ENCODE results near the gene BABAM1. TPM values are rescaled to one million over a fixed set of nuclear protein-coding genes. Genes with fewer than 3 reads are reported as not detected.

BABAM1 gene
- 60.1 TPM for total RNA-seq

GRCh38 chr19:17266975-17267788, at the start of gene BABAM1:
BABAM1 (plus strand) TSS chr19:17267443; CDS start chr19:17268807, 1,364 bp downstream.

GRCh38 chr19:17226002-17226933, 41.0 kb upstream of the BABAM1 start, which contains the start of gene OCEL1:
OCEL1 (plus strand) TSS chr19:17226226; CDS start chr19:17226248, 22 bp downstream.

DNA sequence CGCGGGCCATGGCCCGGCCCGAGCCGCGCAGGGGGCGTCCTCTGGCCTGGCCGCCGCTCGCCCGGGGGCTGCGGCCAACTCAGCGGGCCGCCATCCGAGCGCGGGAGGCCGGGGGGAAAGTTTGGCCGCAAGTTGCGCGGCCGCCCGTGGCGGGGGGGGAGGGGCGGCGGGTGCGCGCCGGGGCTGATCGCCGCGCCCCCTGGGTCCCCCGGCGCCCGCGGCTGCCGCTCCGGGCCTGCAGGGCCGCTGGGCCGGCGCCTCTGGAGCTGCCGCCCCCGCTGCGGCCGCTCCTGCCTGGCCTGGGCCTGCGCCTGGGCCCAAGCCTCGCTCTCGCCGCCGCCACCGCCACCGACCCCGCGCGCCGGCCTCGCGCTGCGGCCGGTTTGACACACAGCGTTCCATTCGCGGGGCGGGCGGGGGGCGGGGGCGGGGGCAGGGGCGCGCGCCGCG, 21.7 kb upstream of the BABAM1 start, which contains the start of gene NR2F6:
TSS of gene NR2F6 (minus strand) at position 385 of the 450 bp plus-strand sequence. CDS start 699 bp downstream, outside the sequence.

GRCh38 chr19:17264641-17264979, 2.6 kb upstream of the BABAM1 start, which contains the start of gene USHBP1:
USHBP1 (minus strand) TSS chr19:17264745; CDS start chr19:17264299, 446 bp downstream.

DNA sequence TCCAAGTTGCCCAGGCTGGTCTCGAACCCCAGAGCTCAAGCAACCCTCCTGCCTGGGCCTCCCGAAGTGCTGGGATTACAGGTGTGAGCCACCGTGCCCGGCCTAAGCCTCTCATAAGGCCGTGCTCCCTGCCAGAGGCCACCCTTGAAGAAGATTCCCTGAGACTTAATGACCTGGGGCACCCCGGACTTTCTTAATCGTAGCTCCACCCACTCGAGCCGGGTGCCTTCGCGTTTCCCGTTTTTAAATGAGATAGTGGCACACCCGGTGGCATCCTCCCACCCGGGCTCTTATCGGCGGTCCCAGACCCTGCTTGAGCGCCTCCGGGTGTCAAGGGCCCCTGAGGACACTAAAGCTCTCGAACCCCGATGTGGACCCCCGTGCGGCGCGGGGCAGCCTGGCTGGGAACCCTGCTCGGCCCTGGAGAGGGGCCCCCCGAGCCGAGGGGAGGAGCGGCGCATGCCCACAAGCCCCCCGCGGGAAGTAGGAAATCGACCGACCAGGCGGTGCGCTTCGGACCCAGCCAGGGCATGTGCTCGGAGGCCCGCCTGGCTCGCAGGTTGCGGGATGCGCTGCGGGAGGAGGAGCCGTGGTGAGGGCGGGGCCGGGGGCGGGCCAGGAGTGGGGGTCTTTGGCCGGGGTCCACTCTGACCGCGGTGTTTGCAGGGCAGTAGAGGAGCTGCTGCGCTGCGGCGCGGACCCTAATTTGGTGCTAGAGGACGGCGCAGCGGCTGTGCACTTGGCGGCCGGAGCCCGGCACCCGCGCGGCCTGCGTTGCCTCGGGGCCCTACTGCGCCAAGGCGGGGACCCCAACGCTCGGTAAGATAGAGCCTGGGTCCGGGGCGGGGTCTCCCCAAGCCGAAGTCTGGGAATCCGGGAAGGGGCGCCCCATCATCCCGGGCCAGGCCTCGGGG, 14.4 kb downstream of the BABAM1 start, which contains the start of gene ANKLE1:
TSS of gene ANKLE1 (plus strand) at position 511 of the 914 bp plus-strand sequence. CDS start at position 531, 20 bp downstream.

GRCh38 chr19:17303167-17303939, 36.1 kb downstream of the BABAM1 start, which contains the start of gene ABHD8:
ABHD8 (minus strand) TSS chr19:17303425; CDS start chr19:17301616, 1,809 bp downstream.

DNA sequence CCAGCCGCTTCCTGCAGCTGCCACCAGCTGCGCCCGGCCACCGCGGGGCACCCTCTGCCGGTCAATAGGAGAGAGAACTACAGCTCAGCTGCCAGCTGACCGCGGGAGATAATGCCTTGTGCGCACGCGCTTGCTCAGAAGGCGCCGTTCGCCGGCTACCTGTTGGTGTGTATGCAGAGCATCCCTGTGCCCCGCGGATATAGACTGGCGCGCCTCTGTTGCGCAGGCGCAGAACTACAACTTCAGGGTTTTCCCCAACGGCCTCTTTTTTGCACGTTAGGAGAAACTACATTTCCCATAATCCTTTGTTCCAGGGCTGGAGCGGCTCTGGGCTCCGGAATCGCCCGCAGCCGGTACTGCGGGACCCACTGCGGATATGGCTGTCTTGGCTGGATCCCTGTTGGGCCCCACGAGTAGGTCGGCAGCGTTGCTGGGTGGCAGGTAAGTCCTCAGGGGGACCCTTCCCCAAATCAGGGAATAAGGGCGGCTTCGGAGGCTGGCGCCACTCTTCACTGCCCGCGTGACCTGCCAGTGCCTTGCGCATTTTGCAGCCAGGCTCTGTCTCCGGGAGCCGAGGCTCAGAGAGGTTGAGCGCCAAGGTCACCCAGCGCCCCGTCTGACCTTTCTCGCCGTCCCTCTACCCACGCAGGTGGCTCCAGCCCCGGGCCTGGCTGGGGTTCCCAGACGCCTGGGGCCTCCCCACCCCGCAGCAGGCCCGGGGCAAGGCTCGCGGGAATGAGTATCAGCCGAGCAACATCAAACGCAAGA, 38.5 kb downstream of the BABAM1 start, which contains the start of gene MRPL34:
TSS of gene MRPL34 (plus strand) at position 356 of the 768 bp plus-strand sequence. CDS start at position 377, 21 bp downstream.

DNA sequence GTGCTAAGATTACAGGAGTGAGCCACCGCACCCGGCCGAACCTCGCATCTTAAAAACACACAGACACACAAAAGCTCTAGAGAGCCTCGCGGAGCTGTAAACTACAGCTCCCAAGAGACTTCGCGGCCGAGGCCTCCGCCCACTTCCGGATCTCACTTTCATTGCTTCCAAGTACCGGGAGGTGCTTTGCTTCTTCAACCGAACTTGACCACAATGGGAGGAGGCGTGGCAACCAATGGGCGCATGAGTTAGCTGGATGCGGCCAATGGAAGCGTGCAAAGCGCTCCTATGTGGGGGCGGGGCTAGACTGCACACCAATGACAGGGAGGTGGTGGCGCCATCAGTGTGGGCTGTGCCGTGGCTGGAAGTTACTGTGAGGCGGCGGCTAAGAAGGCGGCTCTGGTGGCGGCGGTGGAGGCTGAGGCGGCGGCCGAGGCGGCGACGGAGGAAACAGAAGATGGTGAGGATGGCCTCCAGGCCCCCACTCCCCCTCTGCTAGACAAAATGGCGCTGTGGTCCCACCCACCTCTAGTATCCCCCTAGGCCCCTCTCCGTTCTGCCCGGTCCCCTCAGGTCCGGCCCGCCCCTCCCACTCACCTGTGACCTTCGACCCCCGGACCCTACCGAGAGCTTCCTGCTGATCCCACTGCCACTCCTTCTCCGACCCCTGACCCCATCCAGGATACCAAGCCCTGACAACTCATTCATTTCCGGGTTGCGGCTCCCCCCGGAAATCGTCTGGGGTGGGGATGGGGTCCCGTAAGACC, 42.1 kb downstream of the BABAM1 start, which contains the start of gene DDA1:
TSS of gene DDA1 (plus strand) at position 366 of the 767 bp plus-strand sequence. CDS start at position 458, 92 bp downstream.

Other genes starting within 250 kb of the BABAM1 start
- gene CPAMD8, start 240.6 kb upstream of the BABAM1 start, total RNA-seq, result 40.6 TPM
- gene HAUS8, start 192.0 kb upstream of the BABAM1 start, total RNA-seq, result 4.5 TPM
- 46.1 TPM for gene MYO9B, start 191.7 kb upstream of the BABAM1 start, total RNA-seq
- gene USE1, start 52.1 kb upstream of the BABAM1 start, total RNA-seq, result 18.3 TPM
- gene OCEL1, start 41.2 kb upstream of the BABAM1 start, total RNA-seq, result 11.0 TPM
- gene NR2F6, start 21.5 kb upstream of the BABAM1 start, total RNA-seq, result 53.7 TPM
- 9.8 TPM for gene USHBP1, start 2.7 kb upstream of the BABAM1 start, total RNA-seq
- 2.6 TPM for gene ANKLE1, start 14.5 kb downstream of the BABAM1 start, total RNA-seq
- gene ABHD8, start 36.0 kb downstream of the BABAM1 start, total RNA-seq, result 18.3 TPM
- 42.7 TPM for gene MRPL34, start 38.4 kb downstream of the BABAM1 start, total RNA-seq
- 19.2 TPM for gene DDA1, start 42.1 kb downstream of the BABAM1 start, total RNA-seq
- 12.3 TPM for gene ANO8, start 67.4 kb downstream of the BABAM1 start, total RNA-seq
- gene GTPBP3, start 70.1 kb downstream of the BABAM1 start, total RNA-seq, result 36.7 TPM
- gene PLVAP, start 109.9 kb downstream of the BABAM1 start, total RNA-seq, result 157 TPM
- gene CCDC194, start 126.8 kb downstream of the BABAM1 start, total RNA-seq, result 0.41 TPM
- gene BST2, start 138.2 kb downstream of the BABAM1 start, total RNA-seq, result 64.1 TPM
- gene MVB12A, start 152.6 kb downstream of the BABAM1 start, total RNA-seq, result 69.9 TPM
- gene TMEM221, start 181.2 kb downstream of the BABAM1 start, total RNA-seq, result 1.5 TPM
- not detected for gene NXNL1, start 193.5 kb downstream of the BABAM1 start, total RNA-seq
- 32.3 TPM for gene SLC27A1, start 203.1 kb downstream of the BABAM1 start, total RNA-seq
- gene PGLS, start 244.2 kb downstream of the BABAM1 start, total RNA-seq, result 63.8 TPM

All from metanephros (tissue), 1 donor.